ENCODE results near the gene MPZ.

The MPZ gene

DNA sequence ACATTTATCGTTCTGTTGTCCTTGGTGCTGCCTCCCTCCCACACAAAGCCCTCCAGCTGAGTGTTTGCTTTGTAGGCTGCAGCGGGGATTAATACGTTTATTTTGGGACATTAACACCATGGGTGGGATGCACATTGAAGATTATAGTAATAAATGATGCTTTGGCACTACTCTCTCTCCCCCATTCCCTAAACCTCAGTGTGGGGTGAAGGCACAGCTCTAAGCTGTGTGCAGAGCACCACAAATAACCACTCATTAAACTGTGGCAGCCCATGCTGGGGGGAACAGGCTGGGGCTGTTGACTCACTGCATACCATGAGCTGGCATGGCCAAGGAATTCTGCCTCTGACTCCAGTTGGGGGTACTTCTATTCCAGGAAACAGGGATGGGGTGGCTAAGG, 43.6 kb downstream of the MPZ start:
- no peaks in the 10 kb centered on the region for H3K36me3 ChIP-seq (ENCODE audit: control insufficient read depth in 2 of 2, insufficient read depth in 1 of 2, low read length in 2 of 2)
- no peak overlapping the region for H3K27ac ChIP-seq (ENCODE audit: extremely low read depth, low read depth, low read length)
- H3K4me3 ChIP-seq (ENCODE audit: low read depth, low read length): no peak overlapping the region
- CTCF ChIA-PET: interaction anchor here (0.6 to 2.8 kb wide), 3 partner anchors 24 to 502 kb away, joined by 3 to 12 read pairs (median 3); no protein-coding TSS in a partner anchor
- H3K4me1 ChIP-seq (ENCODE audit: control insufficient read depth, insufficient read depth, low read length): peaks cover 4% of the 10 kb centered on the region; the same call in 1 of the 2 replicates
- H3K9me3 ChIP-seq (ENCODE audit: control insufficient read depth, insufficient read depth, low read depth, low read length): no peaks in the 10 kb centered on the region
- POLR2A ChIA-PET: no interaction called here
- TF ChIP-seq, protein P1, sequence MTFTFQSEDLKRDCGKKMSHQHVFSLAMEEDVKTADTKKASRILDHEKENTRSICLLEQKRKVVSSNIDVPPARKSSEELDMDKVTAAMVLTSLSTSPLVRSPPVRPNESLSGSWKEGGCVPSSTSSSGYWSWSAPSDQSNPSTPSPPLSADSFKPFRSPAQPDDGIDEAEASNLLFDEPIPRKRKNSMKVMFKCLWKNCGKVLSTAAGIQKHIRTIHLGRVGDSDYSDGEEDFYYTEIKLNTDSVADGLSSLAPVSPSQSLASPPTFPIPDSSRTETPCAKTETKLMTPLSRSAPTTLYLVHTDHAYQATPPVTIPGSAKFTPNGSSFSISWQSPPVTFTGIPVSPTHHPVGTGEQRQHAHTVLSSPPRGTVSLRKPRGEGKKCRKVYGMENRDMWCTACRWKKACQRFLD (tag by site-specific recombination; IDR thresholded peaks at IDR 0.05): no peak
- TF ChIP-seq GLIS2 (tag by site-specific recombination; IDR thresholded peaks at IDR 0.05) (peak; percentile 19; the same call in 1 of the 2 replicates), TRIM28 (IDR thresholded peaks at IDR 0.05; ENCODE audit: borderline replicate concordance, low read length) (no peak), ZNF626 (tag by site-specific recombination; IDR thresholded peaks at IDR 0.05) (no peak), ZNF792 (tag by site-specific recombination; IDR thresholded peaks at IDR 0.05) (no peak), ZNF501 (tag by site-specific recombination; IDR thresholded peaks at IDR 0.05) (no peak), GFI1B (tag by site-specific recombination; IDR thresholded peaks at IDR 0.05) (no peak), GLIS1 (tag by site-specific recombination; IDR thresholded peaks at IDR 0.05) (peak; percentile 90), ZNF426 (tag by site-specific recombination; IDR thresholded peaks at IDR 0.05) (no peak), ZNF670 (tag by site-specific recombination; IDR thresholded peaks at IDR 0.05; ENCODE audit: low read depth) (no peak), ZNF473 (tag by site-specific recombination; IDR thresholded peaks at IDR 0.05) (no peak), HOXA7 (CRISPR knock-in tag; IDR thresholded peaks at IDR 0.05; ENCODE audit: borderline replicate concordance) (no peak), ZNF394 (tag by site-specific recombination; IDR thresholded peaks at IDR 0.05; ENCODE audit: borderline replicate concordance) (no peak), ZNF510 (tag by site-specific recombination; IDR thresholded peaks at IDR 0.05; ENCODE audit: insufficient replicate concordance) (no peak), ZNF121 (tag by site-specific recombination; IDR thresholded peaks at IDR 0.05) (no peak), SALL2 (tag by site-specific recombination; IDR thresholded peaks at IDR 0.05; ENCODE audit: borderline replicate concordance) (no peak)
- TF ChIP-seq, protein P2, sequence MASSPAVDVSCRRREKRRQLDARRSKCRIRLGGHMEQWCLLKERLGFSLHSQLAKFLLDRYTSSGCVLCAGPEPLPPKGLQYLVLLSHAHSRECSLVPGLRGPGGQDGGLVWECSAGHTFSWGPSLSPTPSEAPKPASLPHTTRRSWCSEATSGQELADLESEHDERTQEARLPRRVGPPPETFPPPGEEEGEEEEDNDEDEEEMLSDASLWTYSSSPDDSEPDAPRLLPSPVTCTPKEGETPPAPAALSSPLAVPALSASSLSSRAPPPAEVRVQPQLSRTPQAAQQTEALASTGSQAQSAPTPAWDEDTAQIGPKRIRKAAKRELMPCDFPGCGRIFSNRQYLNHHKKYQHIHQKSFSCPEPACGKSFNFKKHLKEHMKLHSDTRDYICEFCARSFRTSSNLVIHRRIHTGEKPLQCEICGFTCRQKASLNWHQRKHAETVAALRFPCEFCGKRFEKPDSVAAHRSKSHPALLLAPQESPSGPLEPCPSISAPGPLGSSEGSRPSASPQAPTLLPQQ (tag by site-specific recombination; IDR thresholded peaks at IDR 0.05): no peak
- TF ChIP-seq, protein P3, sequence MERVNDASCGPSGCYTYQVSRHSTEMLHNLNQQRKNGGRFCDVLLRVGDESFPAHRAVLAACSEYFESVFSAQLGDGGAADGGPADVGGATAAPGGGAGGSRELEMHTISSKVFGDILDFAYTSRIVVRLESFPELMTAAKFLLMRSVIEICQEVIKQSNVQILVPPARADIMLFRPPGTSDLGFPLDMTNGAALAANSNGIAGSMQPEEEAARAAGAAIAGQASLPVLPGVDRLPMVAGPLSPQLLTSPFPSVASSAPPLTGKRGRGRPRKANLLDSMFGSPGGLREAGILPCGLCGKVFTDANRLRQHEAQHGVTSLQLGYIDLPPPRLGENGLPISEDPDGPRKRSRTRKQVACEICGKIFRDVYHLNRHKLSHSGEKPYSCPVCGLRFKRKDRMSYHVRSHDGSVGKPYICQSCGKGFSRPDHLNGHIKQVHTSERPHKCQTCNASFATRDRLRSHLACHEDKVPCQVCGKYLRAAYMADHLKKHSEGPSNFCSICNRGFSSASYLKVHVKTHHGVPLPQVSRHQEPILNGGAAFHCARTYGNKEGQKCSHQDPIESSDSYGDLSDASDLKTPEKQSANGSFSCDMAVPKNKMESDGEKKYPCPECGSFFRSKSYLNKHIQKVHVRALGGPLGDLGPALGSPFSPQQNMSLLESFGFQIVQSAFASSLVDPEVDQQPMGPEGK (tag by site-specific recombination; IDR thresholded peaks at IDR 0.05): no peak
- TF ChIP-seq, protein P4, sequence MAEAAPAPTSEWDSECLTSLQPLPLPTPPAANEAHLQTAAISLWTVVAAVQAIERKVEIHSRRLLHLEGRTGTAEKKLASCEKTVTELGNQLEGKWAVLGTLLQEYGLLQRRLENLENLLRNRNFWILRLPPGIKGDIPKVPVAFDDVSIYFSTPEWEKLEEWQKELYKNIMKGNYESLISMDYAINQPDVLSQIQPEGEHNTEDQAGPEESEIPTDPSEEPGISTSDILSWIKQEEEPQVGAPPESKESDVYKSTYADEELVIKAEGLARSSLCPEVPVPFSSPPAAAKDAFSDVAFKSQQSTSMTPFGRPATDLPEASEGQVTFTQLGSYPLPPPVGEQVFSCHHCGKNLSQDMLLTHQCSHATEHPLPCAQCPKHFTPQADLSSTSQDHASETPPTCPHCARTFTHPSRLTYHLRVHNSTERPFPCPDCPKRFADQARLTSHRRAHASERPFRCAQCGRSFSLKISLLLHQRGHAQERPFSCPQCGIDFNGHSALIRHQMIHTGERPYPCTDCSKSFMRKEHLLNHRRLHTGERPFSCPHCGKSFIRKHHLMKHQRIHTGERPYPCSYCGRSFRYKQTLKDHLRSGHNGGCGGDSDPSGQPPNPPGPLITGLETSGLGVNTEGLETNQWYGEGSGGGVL (tag by site-specific recombination; IDR thresholded peaks at IDR 0.05): no peak
- TF ChIP-seq, protein P5, sequence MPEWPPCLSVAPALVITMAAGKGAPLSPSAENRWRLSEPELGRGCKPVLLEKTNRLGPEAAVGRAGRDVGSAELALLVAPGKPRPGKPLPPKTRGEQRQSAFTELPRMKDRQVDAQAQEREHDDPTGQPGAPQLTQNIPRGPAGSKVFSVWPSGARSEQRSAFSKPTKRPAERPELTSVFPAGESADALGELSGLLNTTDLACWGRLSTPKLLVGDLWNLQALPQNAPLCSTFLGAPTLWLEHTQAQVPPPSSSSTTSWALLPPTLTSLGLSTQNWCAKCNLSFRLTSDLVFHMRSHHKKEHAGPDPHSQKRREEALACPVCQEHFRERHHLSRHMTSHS (tag by site-specific recombination; IDR thresholded peaks at IDR 0.05): no peak
- TF ChIP-seq, protein P6, sequence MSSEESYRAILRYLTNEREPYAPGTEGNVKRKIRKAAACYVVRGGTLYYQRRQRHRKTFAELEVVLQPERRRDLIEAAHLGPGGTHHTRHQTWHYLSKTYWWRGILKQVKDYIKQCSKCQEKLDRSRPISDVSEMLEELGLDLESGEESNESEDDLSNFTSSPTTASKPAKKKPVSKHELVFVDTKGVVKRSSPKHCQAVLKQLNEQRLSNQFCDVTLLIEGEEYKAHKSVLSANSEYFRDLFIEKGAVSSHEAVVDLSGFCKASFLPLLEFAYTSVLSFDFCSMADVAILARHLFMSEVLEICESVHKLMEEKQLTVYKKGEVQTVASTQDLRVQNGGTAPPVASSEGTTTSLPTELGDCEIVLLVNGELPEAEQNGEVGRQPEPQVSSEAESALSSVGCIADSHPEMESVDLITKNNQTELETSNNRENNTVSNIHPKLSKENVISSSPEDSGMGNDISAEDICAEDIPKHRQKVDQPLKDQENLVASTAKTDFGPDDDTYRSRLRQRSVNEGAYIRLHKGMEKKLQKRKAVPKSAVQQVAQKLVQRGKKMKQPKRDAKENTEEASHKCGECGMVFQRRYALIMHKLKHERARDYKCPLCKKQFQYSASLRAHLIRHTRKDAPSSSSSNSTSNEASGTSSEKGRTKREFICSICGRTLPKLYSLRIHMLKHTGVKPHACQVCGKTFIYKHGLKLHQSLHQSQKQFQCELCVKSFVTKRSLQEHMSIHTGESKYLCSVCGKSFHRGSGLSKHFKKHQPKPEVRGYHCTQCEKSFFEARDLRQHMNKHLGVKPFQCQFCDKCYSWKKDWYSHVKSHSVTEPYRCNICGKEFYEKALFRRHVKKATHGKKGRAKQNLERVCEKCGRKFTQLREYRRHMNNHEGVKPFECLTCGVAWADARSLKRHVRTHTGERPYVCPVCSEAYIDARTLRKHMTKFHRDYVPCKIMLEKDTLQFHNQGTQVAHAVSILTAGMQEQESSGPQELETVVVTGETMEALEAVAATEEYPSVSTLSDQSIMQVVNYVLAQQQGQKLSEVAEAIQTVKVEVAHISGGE (tag by site-specific recombination; conservative IDR thresholded peaks at IDR 0.05; ENCODE audit: low read depth): no peak
- TF ChIP-seq, protein P7, sequence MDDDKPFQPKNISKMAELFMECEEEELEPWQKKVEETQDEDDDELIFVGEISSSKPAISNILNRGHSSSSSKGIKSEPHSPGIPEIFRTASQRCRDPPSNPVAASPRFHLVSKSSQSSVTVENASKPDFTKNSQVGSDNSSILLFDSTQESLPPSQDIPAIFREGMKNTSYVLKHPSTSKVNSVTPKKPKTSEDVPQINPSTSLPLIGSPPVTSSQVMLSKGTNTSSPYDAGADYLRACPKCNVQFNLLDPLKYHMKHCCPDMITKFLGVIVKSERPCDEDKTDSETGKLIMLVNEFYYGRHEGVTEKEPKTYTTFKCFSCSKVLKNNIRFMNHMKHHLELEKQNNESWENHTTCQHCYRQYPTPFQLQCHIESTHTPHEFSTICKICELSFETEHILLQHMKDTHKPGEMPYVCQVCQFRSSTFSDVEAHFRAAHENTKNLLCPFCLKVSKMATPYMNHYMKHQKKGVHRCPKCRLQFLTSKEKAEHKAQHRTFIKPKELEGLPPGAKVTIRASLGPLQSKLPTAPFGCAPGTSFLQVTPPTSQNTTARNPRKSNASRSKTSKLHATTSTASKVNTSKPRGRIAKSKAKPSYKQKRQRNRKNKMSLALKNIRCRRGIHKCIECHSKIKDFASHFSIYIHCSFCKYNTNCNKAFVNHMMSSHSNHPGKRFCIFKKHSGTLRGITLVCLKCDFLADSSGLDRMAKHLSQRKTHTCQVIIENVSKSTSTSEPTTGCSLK (tag by site-specific recombination; IDR thresholded peaks at IDR 0.05): no peak
- TF ChIP-seq, protein P8, sequence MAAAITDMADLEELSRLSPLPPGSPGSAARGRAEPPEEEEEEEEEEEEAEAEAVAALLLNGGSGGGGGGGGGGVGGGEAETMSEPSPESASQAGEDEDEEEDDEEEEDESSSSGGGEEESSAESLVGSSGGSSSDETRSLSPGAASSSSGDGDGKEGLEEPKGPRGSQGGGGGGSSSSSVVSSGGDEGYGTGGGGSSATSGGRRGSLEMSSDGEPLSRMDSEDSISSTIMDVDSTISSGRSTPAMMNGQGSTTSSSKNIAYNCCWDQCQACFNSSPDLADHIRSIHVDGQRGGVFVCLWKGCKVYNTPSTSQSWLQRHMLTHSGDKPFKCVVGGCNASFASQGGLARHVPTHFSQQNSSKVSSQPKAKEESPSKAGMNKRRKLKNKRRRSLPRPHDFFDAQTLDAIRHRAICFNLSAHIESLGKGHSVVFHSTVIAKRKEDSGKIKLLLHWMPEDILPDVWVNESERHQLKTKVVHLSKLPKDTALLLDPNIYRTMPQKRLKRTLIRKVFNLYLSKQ (tag by site-specific recombination; IDR thresholded peaks at IDR 0.05; ENCODE audit: borderline replicate concordance): no peak
